Activated CD8-positive, alpha-beta memory T cell treated with anti-CD3 and anti-CD28 coated beads, Interleukin-2, amount 10 ng/mL, durations not matched to agents 7 days and 5 days (primary cell): ENCODE measurements around the gene FRK. TPM values are rescaled to one million over a fixed set of nuclear protein-coding genes. Genes with fewer than 3 reads are reported as not detected.
A peak's percentile ranks its signal among the peaks of the same experiment; 100 is the strongest.
"Not testable (repeated sequence)": the region's sequence is repeated elsewhere in the genome, so short reads cannot be mapped to it uniquely, and the experiment has no call there.

Experiments
- ATAC-seq: fragments of 150-1000 bp; cut with Tn5 transposase; one replicate; pipeline ENCODE4 v1.10.0; 2021; ENCODE audit warnings: moderate library complexity
- CTCF ChIA-PET: fragments of 350-600 bp; sonication (Branson Sonifier 250); formaldehyde crosslinking; loops from one replicate; lab custom pipeline; 2021; ENCODE audit warnings: antibody characterized with exemption; lab: Charles Lee
- DNase-seq: peaks from one replicate; pipeline ENCODE4 v3.0.0-alpha.2; 2020
- H3K27ac Mint-ChIP-seq: one replicate; pipeline ENCODE4 v1.8.0; 2021; ENCODE audit warnings: mild to moderate bottlenecking, mixed read lengths
- H3K27me3 Mint-ChIP-seq: one replicate; pipeline ENCODE4 v1.8.0; 2021; ENCODE audit warnings: mixed read lengths
- H3K36me3 Mint-ChIP-seq: one replicate; pipeline ENCODE4 v1.8.0; 2021; ENCODE audit warnings: mild to moderate bottlenecking, mixed read lengths
- H3K4me1 Mint-ChIP-seq: one replicate; pipeline ENCODE4 v1.8.0; 2021; ENCODE audit warnings: mixed read lengths
- H3K4me3 Mint-ChIP-seq: one replicate; pipeline ENCODE4 v1.8.0; 2021; ENCODE audit warnings: mild to moderate bottlenecking, moderate library complexity, mixed read lengths
- H3K9me3 Mint-ChIP-seq: one replicate; pipeline ENCODE4 v1.8.0; 2022; ENCODE audit warnings: low read depth, mixed read lengths
- total RNA-seq, 2 experiments: library from RNA; stranded (reverse); gene quantifications; one replicate each; pipeline ENCODE4 v1.2.3, GENCODE V29; 2021

FRK gene
- total RNA-seq, 2 experiments from 2014 or later, result 0.09 to 0.12 TPM

- H3K27ac Mint-ChIP-seq, ATAC-seq, DNase-seq, H3K27me3 Mint-ChIP-seq, H3K9me3 Mint-ChIP-seq, H3K4me3 Mint-ChIP-seq: not testable (repeated sequence)
- Mint-ChIP-seq H3K4me1 (peaks cover 14% of the 10 kb centered on the region), H3K36me3 (peaks cover 12% of the 10 kb centered on the region)
- CTCF ChIA-PET, result interaction anchor here (1.1 to 5.0 kb wide), 5 partner anchors 9 to 87 kb away, joined by 4 to 38 read pairs (median 4); no protein-coding TSS in a partner anchor
These were observed 35.5 kb upstream of the FRK start for GRCh38 chr6:116096048-116096759.

DNA sequence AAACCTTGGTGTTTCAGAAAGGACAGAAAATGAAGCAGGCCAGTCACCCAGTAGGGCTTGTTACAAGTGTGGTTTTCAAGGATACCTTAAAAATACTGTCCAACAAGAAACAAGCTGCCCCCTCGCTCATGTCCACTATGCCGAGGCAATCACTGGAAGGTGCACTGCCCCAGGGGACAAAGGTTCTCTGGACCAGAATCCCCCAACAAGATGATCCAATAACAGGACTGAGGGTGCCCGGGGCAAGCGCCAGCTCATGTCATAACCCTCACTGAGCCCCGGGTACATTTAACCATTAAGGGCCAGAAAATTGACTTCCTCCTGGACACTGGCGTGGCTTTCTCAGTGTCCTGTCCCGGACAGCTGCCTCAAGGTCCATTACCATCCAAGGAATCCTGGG is 33.4 kb upstream of the FRK start:
- Mint-ChIP-seq H3K27me3 (no peaks in the 10 kb centered on the region), H3K4me1 (peaks cover 19% of the 10 kb centered on the region), H3K27ac (no peak overlapping the region), H3K36me3 (peaks cover 17% of the 10 kb centered on the region), H3K9me3 (peaks cover 6% of the 10 kb centered on the region), H3K4me3 (no peak overlapping the region)
- CTCF ChIA-PET, result interaction anchor here (1.6 kb wide), 1 partner anchor 83 kb away, joined by 4 read pairs; no protein-coding TSS in a partner anchor
- ATAC-seq (no peak), DNase-seq (no peak)

GRCh38 chr6:116090251-116090650 is 29.6 kb upstream of the FRK start:
- H3K27ac Mint-ChIP-seq, result peak overlapping the region; percentile 66
- CTCF ChIA-PET, result interaction anchor here (0.9 to 2.2 kb wide), 2 partner anchors 11 to 79 kb away, joined by 3 to 9 read pairs; partner anchors contain the start of gene NT5DC1
- no peaks in the 10 kb centered on the region for H3K9me3 Mint-ChIP-seq
- peaks cover 23% of the 10 kb centered on the region for H3K4me1 Mint-ChIP-seq
- no peaks in the 10 kb centered on the region for H3K27me3 Mint-ChIP-seq
- no peak overlapping the region for H3K4me3 Mint-ChIP-seq
- DNase-seq (peak; percentile 66), ATAC-seq (peak; percentile 95)
- peaks cover 6% of the 10 kb centered on the region for H3K36me3 Mint-ChIP-seq

DNA sequence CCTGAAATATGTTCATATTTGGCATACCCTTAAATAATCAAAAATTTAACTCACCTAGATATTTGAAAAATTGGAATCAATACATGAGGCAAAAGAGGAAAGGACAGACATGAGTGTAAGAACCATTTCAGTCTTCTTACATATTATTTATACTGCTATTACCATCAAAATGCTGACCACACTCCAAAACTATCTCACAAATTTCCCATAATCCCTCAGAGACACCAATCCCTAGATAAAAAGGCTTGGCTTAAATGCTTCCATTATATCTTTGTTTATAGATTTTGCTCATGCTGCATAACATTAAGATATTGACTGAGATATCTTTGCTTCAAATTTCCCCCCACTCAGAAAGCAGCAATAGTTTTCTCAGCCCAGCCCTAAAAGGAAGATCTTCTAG is 28.3 kb upstream of the FRK start:
- DNase-seq (no peak), ATAC-seq (no peak)
- no peak overlapping the region for H3K27ac Mint-ChIP-seq
- H3K27me3 Mint-ChIP-seq, result peaks cover 5% of the 10 kb centered on the region
- H3K36me3 Mint-ChIP-seq, result peaks cover 5% of the 10 kb centered on the region
- peaks cover 23% of the 10 kb centered on the region for H3K4me1 Mint-ChIP-seq
- CTCF ChIA-PET, result interaction anchor here (2.2 to 2.3 kb wide), 2 partner anchors 8 to 12 kb away, joined by 8 to 9 read pairs; partner anchors contain the start of gene NT5DC1
- no peaks in the 10 kb centered on the region for H3K9me3 Mint-ChIP-seq
- H3K4me3 Mint-ChIP-seq, result no peak overlapping the region

GRCh38 chr6:116087437-116088027 is 26.8 kb upstream of the FRK start:
- DNase-seq (no peak), ATAC-seq (no peak)
- H3K4me1 Mint-ChIP-seq, result peaks cover 23% of the 10 kb centered on the region
- H3K36me3 Mint-ChIP-seq, result peaks cover 5% of the 10 kb centered on the region
- H3K9me3 Mint-ChIP-seq, result no peaks in the 10 kb centered on the region
- no peak overlapping the region for H3K4me3 Mint-ChIP-seq
- no peak overlapping the region for H3K27ac Mint-ChIP-seq
- peaks cover 16% of the 10 kb centered on the region for H3K27me3 Mint-ChIP-seq
- CTCF ChIA-PET, result interaction anchor here (0.6 to 2.3 kb wide), 4 partner anchors 9 to 76 kb away, joined by 3 to 8 read pairs (median 4); no protein-coding TSS in a partner anchor

DNA sequence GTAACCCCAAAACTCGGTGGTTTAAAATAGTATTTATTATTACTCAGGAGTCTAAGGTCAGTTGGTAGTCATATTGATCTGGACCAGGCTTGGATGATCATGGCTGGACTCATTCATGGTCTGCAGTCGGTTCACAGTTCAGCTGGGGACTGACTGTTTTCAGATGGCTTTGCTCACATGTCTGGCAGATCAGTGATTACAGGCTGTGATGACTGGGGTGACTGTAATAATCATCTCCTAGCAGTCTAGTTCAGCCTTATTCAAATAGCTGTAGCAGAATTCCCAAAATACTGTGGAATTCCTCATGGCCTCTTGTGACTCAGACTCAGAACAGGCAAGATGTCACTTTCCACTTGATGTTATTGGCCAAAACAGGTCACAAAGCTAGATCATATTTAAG is 23.6 kb upstream of the FRK start:
- H3K27ac Mint-ChIP-seq, result no peak overlapping the region
- CTCF ChIA-PET, result interaction anchor here (1.1 kb wide), 1 partner anchor 28 kb away, joined by 3 read pairs; no protein-coding TSS in a partner anchor
- ATAC-seq (no peak), DNase-seq (no peak)
- H3K9me3 Mint-ChIP-seq, result no peaks in the 10 kb centered on the region
- H3K4me3 Mint-ChIP-seq, result no peak overlapping the region
- no peaks in the 10 kb centered on the region for H3K36me3 Mint-ChIP-seq
- peaks cover 5% of the 10 kb centered on the region for H3K4me1 Mint-ChIP-seq
- H3K27me3 Mint-ChIP-seq, result peaks cover 27% of the 10 kb centered on the region

DNA sequence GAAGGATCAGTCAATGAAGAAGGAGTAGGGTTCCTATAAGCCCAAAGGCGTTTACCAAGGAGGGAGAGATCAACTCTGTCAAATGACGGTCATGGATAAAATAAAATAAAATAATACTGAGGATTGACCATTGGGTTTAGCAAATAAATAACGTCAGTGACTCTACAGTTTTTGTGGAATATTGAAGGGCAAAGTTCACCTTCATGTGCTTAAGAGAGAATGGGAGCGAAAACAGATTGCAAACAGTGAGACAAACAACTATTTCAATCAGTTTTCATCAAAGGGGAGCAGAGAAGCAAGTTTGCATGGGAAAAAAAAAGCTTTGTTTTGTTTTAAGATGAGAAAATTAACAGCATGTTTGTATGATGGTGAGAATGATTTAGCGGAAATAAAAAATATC is 22.4 kb upstream of the FRK start:
- H3K9me3 Mint-ChIP-seq, result no peaks in the 10 kb centered on the region
- no peak overlapping the region for H3K4me3 Mint-ChIP-seq
- no peak overlapping the region for H3K27ac Mint-ChIP-seq
- H3K27me3 Mint-ChIP-seq, result peaks cover 31% of the 10 kb centered on the region
- H3K4me1 Mint-ChIP-seq, result peaks cover 5% of the 10 kb centered on the region
- H3K36me3 Mint-ChIP-seq, result no peaks in the 10 kb centered on the region
- CTCF ChIA-PET, result interaction anchor here (1.1 kb wide), 1 partner anchor 29 kb away, joined by 3 read pairs; no protein-coding TSS in a partner anchor
- ATAC-seq (no peak), DNase-seq (no peak)

DNA sequence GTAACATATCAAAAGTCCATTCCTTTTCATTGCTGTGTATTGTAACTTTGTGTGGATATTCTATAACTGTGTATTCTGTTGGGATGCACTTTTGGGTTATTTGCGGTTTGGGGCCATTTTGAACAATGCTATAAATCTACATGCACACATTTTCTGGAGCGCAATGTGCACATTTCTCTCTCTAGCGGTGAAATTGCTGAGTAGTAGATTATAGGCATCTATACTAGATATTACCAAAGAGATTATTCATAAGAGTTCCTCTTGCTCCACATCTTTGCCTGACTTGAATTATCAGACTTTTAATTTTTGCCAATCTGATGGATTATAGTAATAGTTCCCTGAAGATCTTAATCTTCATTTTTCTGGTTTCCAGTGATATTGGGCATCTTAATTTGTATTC is 18.3 kb upstream of the FRK start:
- Mint-ChIP-seq H3K27ac (no peak overlapping the region), H3K36me3 (no peaks in the 10 kb centered on the region), H3K4me3 (no peak overlapping the region), H3K4me1 (peaks cover under 1% of the 10 kb centered on the region), H3K27me3 (peaks cover 30% of the 10 kb centered on the region), H3K9me3 (no peaks in the 10 kb centered on the region)
- CTCF ChIA-PET, result interaction anchor here (0.8 kb wide), 1 partner anchor 18 kb away, joined by 3 read pairs; no protein-coding TSS in a partner anchor
- ATAC-seq (no peak), DNase-seq (no peak)

DNA sequence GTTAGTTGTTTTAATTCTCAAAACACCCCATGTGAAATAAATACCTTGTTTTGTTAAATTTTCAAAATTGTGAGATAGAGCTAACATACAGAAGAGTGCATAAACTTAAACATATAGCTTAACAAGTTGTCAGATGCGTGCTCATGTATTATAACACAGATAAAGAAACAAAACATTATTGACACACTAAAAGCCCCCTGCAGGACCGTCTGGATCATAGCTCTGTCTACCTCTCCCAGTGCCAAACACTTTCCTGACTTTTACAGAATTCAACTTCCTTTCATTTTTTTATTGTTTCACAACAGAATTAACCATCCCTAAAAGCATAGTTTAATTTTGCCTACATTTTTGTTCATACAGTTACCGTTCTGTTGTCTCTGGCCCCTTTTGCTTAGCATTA is 17.8 kb upstream of the FRK start:
- no peak overlapping the region for H3K4me3 Mint-ChIP-seq
- CTCF ChIA-PET, result interaction anchor here (0.8 kb wide), 1 partner anchor 19 kb away, joined by 3 read pairs; no protein-coding TSS in a partner anchor
- peaks cover 27% of the 10 kb centered on the region for H3K27me3 Mint-ChIP-seq

DNA sequence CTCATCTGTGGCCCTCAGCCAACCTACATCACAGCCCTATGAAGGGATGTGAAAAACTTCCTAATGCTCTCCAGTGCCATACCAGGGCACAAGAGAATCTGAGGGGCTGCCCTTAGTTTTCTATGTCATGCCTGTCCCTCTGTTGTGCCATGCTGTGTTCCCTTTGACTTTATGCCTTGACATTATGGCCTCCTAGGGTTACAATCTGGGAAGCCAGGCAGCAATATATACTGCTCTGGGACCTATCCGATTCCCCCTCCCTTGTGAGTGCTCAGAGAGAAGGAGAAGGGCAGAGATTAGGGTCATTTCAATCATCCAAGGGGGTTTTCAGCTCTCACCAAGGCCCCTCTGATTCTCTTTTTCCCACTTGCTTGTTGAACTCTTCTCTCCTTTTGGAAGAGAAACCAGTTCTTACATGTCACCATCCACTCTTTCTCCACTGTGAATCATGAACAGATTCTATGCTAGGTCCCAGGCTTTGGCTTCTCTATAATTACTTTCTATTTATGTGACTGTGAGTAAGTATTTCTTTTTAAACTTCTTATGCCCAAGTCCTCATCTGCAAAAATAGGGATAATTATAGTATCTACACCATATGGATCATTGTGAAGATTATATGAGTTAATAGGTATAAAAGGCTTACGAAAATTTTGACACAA is 14.2 kb upstream of the FRK start:
- CTCF ChIA-PET, result no interaction called here

More for the DNA sequence above, 17.8 kb upstream of the FRK start:
- H3K4me1 Mint-ChIP-seq, result peaks cover 4% of the 10 kb centered on the region
- H3K27ac Mint-ChIP-seq, result no peak overlapping the region
- DNase-seq, result no peak
- H3K36me3 Mint-ChIP-seq, result no peaks in the 10 kb centered on the region
- H3K9me3 Mint-ChIP-seq, result no peaks in the 10 kb centered on the region
- ATAC-seq, result no peak

DNA sequence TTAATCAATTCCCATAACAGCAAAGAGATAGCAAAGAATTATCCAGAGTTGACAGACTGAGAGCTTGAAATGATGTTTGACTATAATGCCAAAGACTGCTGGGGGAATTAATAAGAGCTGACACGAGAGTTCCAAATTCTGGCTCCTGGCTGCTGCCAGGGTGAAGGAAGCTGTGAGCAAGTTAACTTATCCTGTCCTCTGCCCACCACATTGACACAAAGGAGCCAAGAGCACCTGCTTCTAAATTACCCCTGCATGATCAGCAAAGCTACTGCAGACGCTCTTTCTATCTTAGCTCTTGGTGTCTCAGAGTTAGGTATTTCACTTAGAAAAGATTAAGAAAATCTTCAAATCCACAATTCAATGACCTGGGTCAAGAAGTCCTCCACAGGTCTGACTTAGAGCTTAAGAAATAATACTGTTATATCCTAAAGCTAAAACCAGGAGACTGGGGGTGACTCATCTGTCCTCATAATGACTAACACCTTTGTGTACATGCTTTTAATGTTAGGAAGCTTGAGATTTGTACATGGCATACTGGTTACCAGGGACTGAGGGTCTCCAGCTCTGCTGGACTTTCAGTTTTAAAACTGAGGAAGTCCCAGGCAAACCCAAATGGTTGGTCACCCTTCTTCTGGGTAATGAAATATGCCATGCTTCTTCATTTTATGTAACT is 13.2 kb upstream of the FRK start:
- H3K27me3 Mint-ChIP-seq, result peaks cover 11% of the 10 kb centered on the region
- ATAC-seq (no peak), DNase-seq (no peak)
- CTCF ChIA-PET, result no interaction called here
- no peaks in the 10 kb centered on the region for H3K36me3 Mint-ChIP-seq
- no peak overlapping the region for H3K27ac Mint-ChIP-seq
- H3K9me3 Mint-ChIP-seq, result no peaks in the 10 kb centered on the region
- no peak overlapping the region for H3K4me3 Mint-ChIP-seq
- peaks cover 8% of the 10 kb centered on the region for H3K4me1 Mint-ChIP-seq

More for the DNA sequence above, 14.2 kb upstream of the FRK start:
- DNase-seq, result no peak
- no peak for ATAC-seq
- H3K36me3 Mint-ChIP-seq, result no peaks in the 10 kb centered on the region
- no peaks in the 10 kb centered on the region for H3K9me3 Mint-ChIP-seq
- no peak overlapping the region for H3K4me3 Mint-ChIP-seq
- H3K4me1 Mint-ChIP-seq, result peaks cover 8% of the 10 kb centered on the region
- H3K27ac Mint-ChIP-seq, result no peak overlapping the region
- H3K27me3 Mint-ChIP-seq, result peaks cover 9% of the 10 kb centered on the region

DNA sequence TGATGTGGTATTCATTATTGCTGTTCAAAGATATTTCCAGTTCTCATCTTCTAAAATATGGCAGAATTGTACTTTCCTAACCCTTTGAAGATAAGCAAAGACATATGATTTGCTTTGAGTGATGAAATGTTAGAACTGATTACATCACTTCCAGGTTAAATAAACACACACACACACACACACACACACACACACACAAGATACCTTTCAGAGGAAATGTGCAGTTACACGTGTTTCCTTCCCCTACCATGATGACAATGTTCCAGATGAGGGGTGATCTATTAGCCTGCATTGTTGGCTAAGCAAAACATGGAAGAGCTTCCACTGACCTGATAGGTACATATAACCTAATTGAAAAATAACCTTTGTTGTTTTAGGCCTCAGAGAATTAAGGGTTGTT is 11.7 kb upstream of the FRK start:
- H3K27ac Mint-ChIP-seq, result no peak overlapping the region
- H3K4me3 Mint-ChIP-seq, result no peak overlapping the region
- CTCF ChIA-PET, result interaction anchor here (0.7 kb wide), 1 partner anchor 1962 kb away, joined by 3 read pairs; no protein-coding TSS in a partner anchor
- no peaks in the 10 kb centered on the region for H3K9me3 Mint-ChIP-seq
- peaks cover 5% of the 10 kb centered on the region for H3K27me3 Mint-ChIP-seq
- no peaks in the 10 kb centered on the region for H3K36me3 Mint-ChIP-seq
- ATAC-seq (no peak), DNase-seq (no peak)
- peaks cover 8% of the 10 kb centered on the region for H3K4me1 Mint-ChIP-seq
